Body of pancreas (tissue), 4 donors: ENCODE measurements around the gene TRNAU1AP. TPM values are rescaled to one million over a fixed set of nuclear protein-coding genes. Genes with fewer than 3 reads are reported as not detected.
"Not testable (repeated sequence)": the region's sequence is repeated elsewhere in the genome, so short reads cannot be mapped to it uniquely, and the experiment has no call there.

Source experiments
- ATAC-seq: fragments of 150-250 bp; one replicate; pipeline ENCODE4 v1.9.1; 2016
- DNase-seq, 4 donors: peaks; one replicate each; pipeline ENCODE4 v3.0.0-alpha.2; 2019
- H3K27ac ChIP-seq, 4 donors: fragments of 200-600 bp; sonication (generic); 1 replicate in 3 of 4; 2 replicates in 1 of 4; pipeline versions ENCODE4 v1.5.1 to v1.6.1; 2016 to 2019; ENCODE audit warnings: mild to moderate bottlenecking in 1 of 4, mixed read lengths in 1 of 4, moderate library complexity in 1 of 4
- H3K27me3 ChIP-seq, 2 donors: fragments of 200-600 bp; sonication (generic); one replicate each; pipeline ENCODE4 v1.6.0; 2016; ENCODE audit warnings: mild to moderate bottlenecking in 1 of 2
- H3K36me3 ChIP-seq, 2 donors: fragments of 200-600 bp; sonication (generic); replicated peaks in 1 of 2; 2 replicates each; pipeline ENCODE4 v1.5.1; 2016; ENCODE audit warnings: low read depth in 2 of 2; ENCODE audit not compliant: insufficient read depth in 1 of 2
- H3K4me1 ChIP-seq: fragments of 200-600 bp; sonication (generic); one replicate; pipeline ENCODE4 v1.6.0; 2016
- H3K4me3 ChIP-seq, 2 donors: fragments of 200-600 bp; sonication (generic); 1 replicate in 1 of 2; 2 replicates in 1 of 2; pipeline ENCODE4 v1.5.1; 2016 to 2019
- H3K9me3 ChIP-seq, 3 donors: fragments of 200-600 bp; sonication (generic); 1 replicate in 2 of 3; 2 replicates in 1 of 3; pipeline ENCODE4 v1.5.1; 2016
- POLR2A ChIP-seq, 3 donors: fragments of 450-650 bp; IDR thresholded peaks; one replicate each; pipeline ENCODE4 v1.6.1; 2016; ENCODE audit warnings: antibody characterized with exemption in 3 of 3, mild to moderate bottlenecking in 2 of 3
- WGBS, 2 donors: methylation state at CpG; one replicate each; pipeline ENCODE4 v1.1.5; 2017; 5-methylcytosine and 5-hydroxymethylcytosine counted together
- intact Hi-C: fragments of 100-400 bp; cut with DNase I; formaldehyde crosslinking; loops from one replicate; pipeline ENCODE4 v1.15.1; 2023
- total RNA-seq, 2 donors: library from RNA; depleted of rRNA; stranded (reverse); fragments of >200 nt; gene quantifications; one replicate each; pipeline ENCODE4 v1.1.0, GENCODE V29; 2016
- TF ChIP-seq, protein P1 (sequence below), 7 experiments: fragments of 450-650 bp in 4 of 7; fragments of 200-600 bp in 3 of 7; sonication (generic) in 3 of 7; IDR thresholded peaks; one replicate each; pipeline ENCODE4 v1.5.1; 2016 to 2019; ENCODE audit warnings: antibody characterized with exemption in 7 of 7

Gene TRNAU1AP
- total RNA-seq, 2 donors from 2014 or later: 8.9 to 14.3 TPM

DNA sequence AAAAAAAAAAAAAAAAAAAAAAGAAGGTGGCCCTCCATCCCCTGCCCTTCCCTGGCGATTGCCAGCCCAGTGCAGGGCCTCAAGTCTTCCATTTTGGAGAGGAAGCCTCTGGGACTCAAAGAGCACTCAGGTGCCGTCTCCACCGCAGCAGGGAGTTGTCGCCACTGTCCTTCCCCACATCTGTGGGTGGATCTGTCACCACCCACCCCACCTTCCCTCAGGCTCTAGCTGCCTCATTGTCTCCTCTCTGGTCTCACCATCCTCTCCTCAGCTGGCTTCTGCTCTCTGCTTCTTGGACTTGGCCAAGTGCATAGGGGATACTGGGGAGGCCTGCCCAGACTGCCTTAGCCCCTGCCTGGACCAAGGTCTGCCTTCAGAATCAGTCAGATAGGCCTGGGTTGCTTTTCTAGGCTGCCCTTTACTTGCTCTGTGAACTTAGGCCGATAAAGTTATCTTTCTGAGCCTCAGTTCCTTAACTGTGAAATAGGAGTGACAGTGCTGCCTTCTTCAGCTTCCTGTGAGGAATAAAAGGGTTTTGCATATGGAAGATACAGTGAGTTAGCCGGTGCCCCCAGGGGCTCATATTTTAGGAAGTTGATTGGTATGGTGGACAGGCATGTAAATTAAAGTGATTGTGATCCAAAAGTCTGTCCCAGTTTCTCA is 31.3 kb upstream of the TRNAU1AP start:
- WGBS, 2 donors: 82% methylated on average over 6 of the region's 6 CpGs
- no peak for TF ChIP-seq POLR2A (IDR thresholded peaks at IDR 0.05)
- TF ChIP-seq, protein P1, sequence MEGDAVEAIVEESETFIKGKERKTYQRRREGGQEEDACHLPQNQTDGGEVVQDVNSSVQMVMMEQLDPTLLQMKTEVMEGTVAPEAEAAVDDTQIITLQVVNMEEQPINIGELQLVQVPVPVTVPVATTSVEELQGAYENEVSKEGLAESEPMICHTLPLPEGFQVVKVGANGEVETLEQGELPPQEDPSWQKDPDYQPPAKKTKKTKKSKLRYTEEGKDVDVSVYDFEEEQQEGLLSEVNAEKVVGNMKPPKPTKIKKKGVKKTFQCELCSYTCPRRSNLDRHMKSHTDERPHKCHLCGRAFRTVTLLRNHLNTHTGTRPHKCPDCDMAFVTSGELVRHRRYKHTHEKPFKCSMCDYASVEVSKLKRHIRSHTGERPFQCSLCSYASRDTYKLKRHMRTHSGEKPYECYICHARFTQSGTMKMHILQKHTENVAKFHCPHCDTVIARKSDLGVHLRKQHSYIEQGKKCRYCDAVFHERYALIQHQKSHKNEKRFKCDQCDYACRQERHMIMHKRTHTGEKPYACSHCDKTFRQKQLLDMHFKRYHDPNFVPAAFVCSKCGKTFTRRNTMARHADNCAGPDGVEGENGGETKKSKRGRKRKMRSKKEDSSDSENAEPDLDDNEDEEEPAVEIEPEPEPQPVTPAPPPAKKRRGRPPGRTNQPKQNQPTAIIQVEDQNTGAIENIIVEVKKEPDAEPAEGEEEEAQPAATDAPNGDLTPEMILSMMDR (IDR thresholded peaks at IDR 0.05): no peak
- intact Hi-C loops: no loop called here
- Histone ChIP-seq H3K27me3 (no peaks in the 10 kb centered on the region), H3K4me1 (peaks cover 27% of the 10 kb centered on the region), H3K4me3 (no peak overlapping the region), H3K36me3 (no peaks in the 10 kb centered on the region), H3K27ac (no peak overlapping the region), H3K9me3 (no peaks in the 10 kb centered on the region)
- ATAC-seq: no peak
- DNase-seq: no peak

DNA sequence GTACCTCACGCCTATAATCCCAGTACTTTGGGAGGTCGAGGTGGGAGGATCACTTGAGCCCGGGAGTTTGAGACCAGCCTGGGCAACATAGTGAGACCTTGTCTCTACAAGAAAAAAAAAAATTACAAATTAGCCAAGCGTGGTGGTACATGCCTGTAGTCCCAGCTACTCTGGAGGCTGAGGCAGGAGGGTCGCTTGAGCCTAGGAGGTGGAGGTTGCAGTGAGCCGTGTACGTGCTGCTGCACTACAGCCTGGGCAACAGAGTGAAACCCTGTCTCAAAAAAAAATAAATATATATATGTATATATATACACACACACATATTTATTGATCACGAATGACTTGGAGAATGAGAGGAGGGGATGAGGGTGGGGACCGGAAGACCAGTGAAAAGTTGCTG is 30.3 kb upstream of the TRNAU1AP start:
- intact Hi-C loops: not testable (repeated sequence)

DNA sequence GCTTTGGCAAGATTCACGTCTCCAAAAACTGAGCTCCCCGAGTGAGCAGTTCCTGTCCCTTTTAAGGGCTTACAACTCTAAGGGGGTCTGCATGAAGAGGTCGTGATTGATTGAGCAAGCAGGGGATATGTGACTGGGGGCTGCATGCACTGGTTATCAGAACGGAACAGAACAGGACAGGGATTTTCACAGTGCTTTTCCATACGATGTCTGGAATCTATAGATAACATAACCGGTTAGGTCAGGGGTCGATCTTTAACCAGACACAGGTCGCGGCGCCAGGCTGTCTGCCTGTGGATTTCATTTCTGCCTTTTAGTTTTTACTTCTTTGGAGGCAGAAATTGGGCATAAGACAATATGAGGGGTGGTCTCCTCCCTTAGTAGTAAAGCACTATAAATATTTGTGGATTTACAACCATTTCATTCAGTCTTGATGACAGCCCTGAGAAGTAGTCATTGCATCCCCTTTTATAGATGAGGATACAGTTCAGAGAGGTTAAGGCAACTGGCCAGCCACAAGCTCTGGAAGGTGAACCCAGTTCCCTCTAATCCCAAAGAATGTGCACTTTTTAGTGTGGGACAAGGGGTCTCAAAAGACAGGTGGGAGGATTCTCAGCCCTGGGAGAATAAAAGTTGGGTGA is 27.8 kb upstream of the TRNAU1AP start:
- H3K4me3 ChIP-seq, H3K27ac ChIP-seq, ATAC-seq, intact Hi-C loops, H3K27me3 ChIP-seq, DNase-seq, H3K9me3 ChIP-seq, H3K36me3 ChIP-seq, H3K4me1 ChIP-seq: not testable (repeated sequence)
- 43 to 48% methylated on average over 10 of the region's 10 CpGs for WGBS, 2 donors

More for the DNA sequence above, 30.3 kb upstream of the TRNAU1AP start:
- 90 to 97% methylated on average over 9 of the region's 9 CpGs for WGBS, 2 donors
- H3K4me1 ChIP-seq: peaks cover 25% of the 10 kb centered on the region
- not testable (repeated sequence) for H3K27ac ChIP-seq, H3K27me3 ChIP-seq, ATAC-seq, H3K9me3 ChIP-seq, H3K36me3 ChIP-seq, DNase-seq, H3K4me3 ChIP-seq

DNA sequence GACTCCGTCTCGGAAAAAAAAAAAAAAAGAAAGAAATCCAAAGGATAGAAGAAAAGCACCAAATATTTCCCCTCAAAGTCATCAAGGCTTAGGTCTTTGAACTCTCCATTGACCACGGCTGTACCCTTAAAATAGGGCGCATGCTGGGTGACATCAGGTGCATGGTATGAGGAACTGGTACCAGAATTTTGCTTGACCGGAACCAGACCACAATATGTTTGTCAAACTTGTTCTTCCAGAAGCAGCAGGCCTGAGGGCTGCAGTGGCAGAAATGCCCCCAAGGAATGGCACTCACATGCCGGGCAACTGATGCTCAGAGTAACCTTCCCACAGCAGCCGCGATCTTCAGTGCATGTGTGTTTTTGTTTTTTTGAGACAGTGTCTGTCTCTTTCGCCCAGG is 26.0 kb upstream of the TRNAU1AP start:
- peak in 2 of 3 donors; percentile 22 for TF ChIP-seq POLR2A (IDR thresholded peaks at IDR 0.05)
- TF ChIP-seq, protein P1 (IDR thresholded peaks at IDR 0.05): no peak
- WGBS, 2 donors: 69 to 74% methylated on average over 7 to 9 of the region's 9 CpGs
- H3K27me3 ChIP-seq: no peaks in the 10 kb centered on the region
- H3K9me3 ChIP-seq: no peaks in the 10 kb centered on the region
- no peaks in the 10 kb centered on the region for H3K4me1 ChIP-seq
- intact Hi-C loops: no loop called here
- no peak overlapping the region for H3K4me3 ChIP-seq
- H3K27ac ChIP-seq: peak overlapping the region; percentile 50 to 69 (median 59)
- ATAC-seq (peak; percentile 83), DNase-seq (peak; percentile 29 to 64 (median 54))
- peaks cover 0 to 3% of the 10 kb centered on the region in 2 donors for H3K36me3 ChIP-seq

DNA sequence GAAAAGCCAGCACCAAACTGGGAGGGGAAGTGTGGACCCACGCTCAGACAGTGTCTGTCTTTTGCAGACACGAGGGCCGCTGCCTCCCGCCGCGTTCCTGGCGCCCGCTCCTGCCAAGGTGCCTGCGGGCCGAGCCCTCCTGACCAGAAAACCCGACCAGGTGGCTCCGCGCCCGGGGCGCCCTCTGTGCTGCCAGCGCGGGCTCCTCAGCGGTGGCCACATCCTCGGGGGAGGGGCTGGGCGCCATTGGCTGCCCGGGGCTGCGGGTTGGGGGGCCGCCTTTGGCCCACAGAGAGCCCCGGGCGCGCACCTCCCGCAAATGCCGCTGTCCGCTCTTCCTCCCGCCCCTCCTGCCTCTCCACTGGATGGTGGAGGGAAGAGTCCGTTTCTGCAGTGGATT is 22.4 kb upstream of the TRNAU1AP start:
- ATAC-seq: no peak

More for the DNA sequence above, 22.4 kb upstream of the TRNAU1AP start:
- Histone ChIP-seq H3K4me1 (no peaks in the 10 kb centered on the region), H3K27me3 (no peaks in the 10 kb centered on the region), H3K36me3 (peaks cover 0 to 7% of the 10 kb centered on the region in 2 donors), H3K9me3 (no peaks in the 10 kb centered on the region), H3K4me3 (no peak overlapping the region), H3K27ac (no peak overlapping the region)
- intact Hi-C loops: no loop called here
- TF ChIP-seq POLR2A (IDR thresholded peaks at IDR 0.05): no peak
- TF ChIP-seq, protein P1 (IDR thresholded peaks at IDR 0.05): no peak
- 92 to 95% methylated on average over 25 to 31 of the region's 31 CpGs for WGBS, 2 donors
- no peak for DNase-seq
